ENCODE measurements around the gene RBMS2. TPM values are rescaled to one million over a fixed set of nuclear protein-coding genes. Genes with fewer than 3 reads are reported as not detected.
A peak's percentile ranks its signal among the peaks of the same experiment; 100 is the strongest.

Gene RBMS2
- total RNA-seq, 2 experiments from 2014 or later = 2.5 to 5.1 TPM

- Mint-ChIP-seq H3K4me1 (ENCODE audit: low read depth) (no peaks in the 10 kb centered on the region), H3K27ac (no peak overlapping the region), H3K4me3 (no peak overlapping the region), H3K36me3 (ENCODE audit: low read depth) (no peaks in the 10 kb centered on the region), H3K27me3 (ENCODE audit: low read depth) (no peaks in the 10 kb centered on the region), H3K9me3 (no peaks in the 10 kb centered on the region)
- CTCF ChIA-PET = interaction anchor here (0.7 to 7.7 kb wide), 14 partner anchors 9 to 411 kb away, joined by 3 to 53 read pairs (median 4); no protein-coding TSS in a partner anchor
- DNase-seq = peak; percentile 37
- intact Hi-C loops (cut with micrococcal nuclease) = loop anchor here (1.0 kb wide), 2 partner anchors 17 to 77 kb away; no protein-coding TSS in a partner anchor
Measured at GRCh38 chr12:56590237-56590830, 68.7 kb downstream of the RBMS2 start.

GRCh38 chr12:56591126-56591525, 69.5 kb downstream of the RBMS2 start:
- no peak overlapping the region for H3K27ac Mint-ChIP-seq
- intact Hi-C loops (cut with micrococcal nuclease) = no loop called here
- H3K4me1 Mint-ChIP-seq (ENCODE audit: low read depth) = no peaks in the 10 kb centered on the region
- no peak overlapping the region for H3K4me3 Mint-ChIP-seq
- DNase-seq = no peak
- CTCF ChIA-PET = interaction anchor here (0.7 to 7.7 kb wide), 15 partner anchors 8 to 100 kb away, joined by 3 to 53 read pairs (median 3); no protein-coding TSS in a partner anchor
- no peaks in the 10 kb centered on the region for H3K36me3 Mint-ChIP-seq (ENCODE audit: low read depth)
- H3K27me3 Mint-ChIP-seq (ENCODE audit: low read depth) = no peaks in the 10 kb centered on the region
- no peaks in the 10 kb centered on the region for H3K9me3 Mint-ChIP-seq

GRCh38 chr12:56591961-56592360, 70.3 kb downstream of the RBMS2 start:
- Mint-ChIP-seq H3K27ac (no peak overlapping the region), H3K9me3 (no peaks in the 10 kb centered on the region), H3K4me3 (no peak overlapping the region), H3K27me3 (ENCODE audit: low read depth) (no peaks in the 10 kb centered on the region), H3K4me1 (ENCODE audit: low read depth) (no peaks in the 10 kb centered on the region), H3K36me3 (ENCODE audit: low read depth) (no peaks in the 10 kb centered on the region)
- intact Hi-C loops (cut with micrococcal nuclease) = no loop called here
- no peak for DNase-seq
- CTCF ChIA-PET = interaction anchor here (0.6 to 7.7 kb wide), 8 partner anchors 10 to 122 kb away, joined by 3 to 53 read pairs (median 5); no protein-coding TSS in a partner anchor

- H3K27ac Mint-ChIP-seq = no peak overlapping the region
- H3K4me3 Mint-ChIP-seq = no peak overlapping the region
- H3K9me3 Mint-ChIP-seq = no peaks in the 10 kb centered on the region
- DNase-seq = peak; percentile 74
- H3K27me3 Mint-ChIP-seq (ENCODE audit: low read depth) = no peaks in the 10 kb centered on the region
- no peaks in the 10 kb centered on the region for H3K4me1 Mint-ChIP-seq (ENCODE audit: low read depth)
- peaks cover 12% of the 10 kb centered on the region for H3K36me3 Mint-ChIP-seq (ENCODE audit: low read depth)
- CTCF ChIA-PET = interaction anchor here (0.6 to 3.2 kb wide), 12 partner anchors 8 to 92 kb away, joined by 3 to 28 read pairs (median 3); partner anchors contain the start of gene RBMS2
- intact Hi-C loops (cut with micrococcal nuclease) = loop anchor here (1.0 kb wide), 2 partner anchors 21 to 81 kb away; no protein-coding TSS in a partner anchor
Measured at GRCh38 chr12:56593909-56594621, 72.4 kb downstream of the RBMS2 start.

GRCh38 chr12:56596815-56597214, 75.2 kb downstream of the RBMS2 start:
- H3K36me3 Mint-ChIP-seq (ENCODE audit: low read depth) = peaks cover 34% of the 10 kb centered on the region
- no peak overlapping the region for H3K4me3 Mint-ChIP-seq
- no peak overlapping the region for H3K27ac Mint-ChIP-seq
- no peaks in the 10 kb centered on the region for H3K4me1 Mint-ChIP-seq (ENCODE audit: low read depth)
- DNase-seq = no peak
- H3K9me3 Mint-ChIP-seq = no peaks in the 10 kb centered on the region
- no peaks in the 10 kb centered on the region for H3K27me3 Mint-ChIP-seq (ENCODE audit: low read depth)
- CTCF ChIA-PET = interaction anchor here (2.2 kb wide), 1 partner anchor 83 kb away, joined by 11 read pairs; no protein-coding TSS in a partner anchor
- intact Hi-C loops (cut with micrococcal nuclease) = no loop called here

GRCh38 chr12:56599041-56599440, 77.4 kb downstream of the RBMS2 start:
- Mint-ChIP-seq H3K27me3 (ENCODE audit: low read depth) (no peaks in the 10 kb centered on the region), H3K27ac (no peak overlapping the region), H3K4me1 (ENCODE audit: low read depth) (no peaks in the 10 kb centered on the region), H3K4me3 (no peak overlapping the region), H3K36me3 (ENCODE audit: low read depth) (peaks cover 48% of the 10 kb centered on the region), H3K9me3 (no peaks in the 10 kb centered on the region)
- CTCF ChIA-PET = interaction anchor here (1.0 kb wide), 1 partner anchor 8 kb away, joined by 3 read pairs; no protein-coding TSS in a partner anchor
- intact Hi-C loops (cut with micrococcal nuclease) = no loop called here
- no peak for DNase-seq

GRCh38 chr12:56599797-56600196, 78.2 kb downstream of the RBMS2 start:
- peaks cover 51% of the 10 kb centered on the region for H3K36me3 Mint-ChIP-seq (ENCODE audit: low read depth)
- H3K4me3 Mint-ChIP-seq = no peak overlapping the region
- DNase-seq = no peak
- no peaks in the 10 kb centered on the region for H3K27me3 Mint-ChIP-seq (ENCODE audit: low read depth)
- intact Hi-C loops (cut with micrococcal nuclease) = no loop called here
- H3K9me3 Mint-ChIP-seq = no peaks in the 10 kb centered on the region
- CTCF ChIA-PET = interaction anchor here (1.0 kb wide), 1 partner anchor 9 kb away, joined by 3 read pairs; no protein-coding TSS in a partner anchor
- no peak overlapping the region for H3K27ac Mint-ChIP-seq
- H3K4me1 Mint-ChIP-seq (ENCODE audit: low read depth) = no peaks in the 10 kb centered on the region

GRCh38 chr12:56600753-56601152, 79.1 kb downstream of the RBMS2 start:
- intact Hi-C loops (cut with micrococcal nuclease) = loop anchor here (1.0 kb wide), 1 partner anchor 36 kb away; no protein-coding TSS in a partner anchor
- CTCF ChIA-PET = interaction anchor here (0.6 to 2.6 kb wide), 5 partner anchors 10 to 36 kb away, joined by 3 to 21 read pairs (median 3); no protein-coding TSS in a partner anchor
- Mint-ChIP-seq H3K36me3 (ENCODE audit: low read depth) (peaks cover 58% of the 10 kb centered on the region), H3K4me3 (no peak overlapping the region), H3K27me3 (ENCODE audit: low read depth) (no peaks in the 10 kb centered on the region), H3K4me1 (ENCODE audit: low read depth) (no peaks in the 10 kb centered on the region), H3K9me3 (no peaks in the 10 kb centered on the region), H3K27ac (no peak overlapping the region)
- DNase-seq = no peak

GRCh38 chr12:56601503-56601902, 79.9 kb downstream of the RBMS2 start:
- CTCF ChIA-PET = interaction anchor here (0.7 to 2.6 kb wide), 8 partner anchors 9 to 75 kb away, joined by 3 to 21 read pairs (median 4); no protein-coding TSS in a partner anchor
- H3K27me3 Mint-ChIP-seq (ENCODE audit: low read depth) = no peaks in the 10 kb centered on the region

GRCh38 chr12:56602239-56602638, 80.6 kb downstream of the RBMS2 start:
- H3K27ac Mint-ChIP-seq = no peak overlapping the region
- CTCF ChIA-PET = interaction anchor here (0.9 to 2.6 kb wide), 8 partner anchors 9 to 86 kb away, joined by 3 to 21 read pairs (median 4); no protein-coding TSS in a partner anchor
- H3K4me1 Mint-ChIP-seq (ENCODE audit: low read depth) = no peaks in the 10 kb centered on the region
- DNase-seq = no peak
- no peak overlapping the region for H3K4me3 Mint-ChIP-seq
- H3K36me3 Mint-ChIP-seq (ENCODE audit: low read depth) = peaks cover 61% of the 10 kb centered on the region
- H3K9me3 Mint-ChIP-seq = no peaks in the 10 kb centered on the region
- no peaks in the 10 kb centered on the region for H3K27me3 Mint-ChIP-seq (ENCODE audit: low read depth)
- intact Hi-C loops (cut with micrococcal nuclease) = no loop called here

More at GRCh38 chr12:56601503-56601902, 79.9 kb downstream of the RBMS2 start:
- Mint-ChIP-seq H3K36me3 (ENCODE audit: low read depth) (peaks cover 64% of the 10 kb centered on the region), H3K9me3 (no peaks in the 10 kb centered on the region), H3K4me3 (no peak overlapping the region), H3K27ac (no peak overlapping the region), H3K4me1 (ENCODE audit: low read depth) (no peaks in the 10 kb centered on the region)
- peak; percentile 62 for DNase-seq
- intact Hi-C loops (cut with micrococcal nuclease) = loop anchor here (1.0 kb wide), 1 partner anchor 35 kb away; no protein-coding TSS in a partner anchor

GRCh38 chr12:56604355-56604754, 82.7 kb downstream of the RBMS2 start:
- H3K36me3 Mint-ChIP-seq (ENCODE audit: low read depth) = peaks cover 54% of the 10 kb centered on the region

GRCh38 chr12:56614627-56615026, 93.0 kb downstream of the RBMS2 start:
- Mint-ChIP-seq H3K9me3 (no peaks in the 10 kb centered on the region), H3K4me3 (no peak overlapping the region), H3K4me1 (ENCODE audit: low read depth) (peaks cover 6% of the 10 kb centered on the region), H3K27ac (no peak overlapping the region), H3K27me3 (ENCODE audit: low read depth) (no peaks in the 10 kb centered on the region), H3K36me3 (ENCODE audit: low read depth) (peaks cover 48% of the 10 kb centered on the region)
- no peak for DNase-seq
- CTCF ChIA-PET = interaction anchor here (0.6 to 1.3 kb wide), 3 partner anchors 13 to 613 kb away, joined by 3 to 4 read pairs (median 3); no protein-coding TSS in a partner anchor
- intact Hi-C loops (cut with micrococcal nuclease) = no loop called here

More at GRCh38 chr12:56604355-56604754, 82.7 kb downstream of the RBMS2 start:
- Mint-ChIP-seq H3K27ac (no peak overlapping the region), H3K27me3 (ENCODE audit: low read depth) (no peaks in the 10 kb centered on the region), H3K4me1 (ENCODE audit: low read depth) (no peaks in the 10 kb centered on the region), H3K9me3 (no peaks in the 10 kb centered on the region), H3K4me3 (no peak overlapping the region)
- intact Hi-C loops (cut with micrococcal nuclease) = no loop called here
- DNase-seq = no peak
- CTCF ChIA-PET = no interaction called here
